ENCODE data around the gene GALNT14.
"Not testable (repeated sequence)": the region's sequence is repeated elsewhere in the genome, so short reads cannot be mapped to it uniquely, and the experiment has no call there.

GALNT14 gene

GRCh38 chr2:30933496-30933895, 204.7 kb downstream of the GALNT14 start:
- no peak for DNase-seq

- no peak for DNase-seq
These were observed 205.4 kb downstream of the GALNT14 start for GRCh38 chr2:30932870-30933269.

- no peak for DNase-seq
These were observed 206.3 kb downstream of the GALNT14 start for GRCh38 chr2:30931841-30932407.

GRCh38 chr2:30930716-30931115, 207.5 kb downstream of the GALNT14 start:
- DNase-seq, result no peak

- no peak for DNase-seq
These were observed 210.7 kb downstream of the GALNT14 start for GRCh38 chr2:30927465-30928075.

- no peak for DNase-seq
These were observed 211.6 kb downstream of the GALNT14 start for GRCh38 chr2:30926606-30927005.

- DNase-seq, result no peak
These were observed 214.6 kb downstream of the GALNT14 start for GRCh38 chr2:30923623-30924022.

GRCh38 chr2:30920511-30920910, 217.7 kb downstream of the GALNT14 start:
- DNase-seq, result no peak

GRCh38 chr2:30915486-30915885, 222.8 kb downstream of the GALNT14 start:
- no peak for DNase-seq

GRCh38 chr2:30914456-30914855, 223.8 kb downstream of the GALNT14 start:
- DNase-seq, result no peak

GRCh38 chr2:30912056-30912455, 226.2 kb downstream of the GALNT14 start:
- no peak for DNase-seq

GRCh38 chr2:30911327-30911726, 226.9 kb downstream of the GALNT14 start:
- DNase-seq, result no peak

GRCh38 chr2:30910686-30911085, 227.6 kb downstream of the GALNT14 start:
- DNase-seq, result no peak

- not testable (repeated sequence) for DNase-seq
These were observed 233.8 kb downstream of the GALNT14 start for GRCh38 chr2:30904437-30904836.

- no peak for DNase-seq
These were observed 234.9 kb downstream of the GALNT14 start for GRCh38 chr2:30903326-30903725.

GRCh38 chr2:30900381-30900780, 237.9 kb downstream of the GALNT14 start:
- DNase-seq, result no peak

- DNase-seq, result no peak
These were observed 238.7 kb downstream of the GALNT14 start for GRCh38 chr2:30899516-30900054.

GRCh38 chr2:30897539-30897938, 240.7 kb downstream of the GALNT14 start:
- no peak for DNase-seq

- DNase-seq, result no peak
These were observed 243.6 kb downstream of the GALNT14 start for GRCh38 chr2:30894498-30895119.

GRCh38 chr2:30888852-30889409, 249.3 kb downstream of the GALNT14 start:
- no peak for DNase-seq

GRCh38 chr2:30886080-30886479, 252.2 kb downstream of the GALNT14 start:
- DNase-seq, result no peak

- DNase-seq, result no peak
These were observed 254.4 kb downstream of the GALNT14 start for GRCh38 chr2:30883822-30884221.

GRCh38 chr2:30883184-30883583, 255.1 kb downstream of the GALNT14 start:
- DNase-seq, result no peak

GRCh38 chr2:30880516-30880915, 257.7 kb downstream of the GALNT14 start:
- no peak for DNase-seq
